ENCODE data around the gene FBN3.

DNA sequence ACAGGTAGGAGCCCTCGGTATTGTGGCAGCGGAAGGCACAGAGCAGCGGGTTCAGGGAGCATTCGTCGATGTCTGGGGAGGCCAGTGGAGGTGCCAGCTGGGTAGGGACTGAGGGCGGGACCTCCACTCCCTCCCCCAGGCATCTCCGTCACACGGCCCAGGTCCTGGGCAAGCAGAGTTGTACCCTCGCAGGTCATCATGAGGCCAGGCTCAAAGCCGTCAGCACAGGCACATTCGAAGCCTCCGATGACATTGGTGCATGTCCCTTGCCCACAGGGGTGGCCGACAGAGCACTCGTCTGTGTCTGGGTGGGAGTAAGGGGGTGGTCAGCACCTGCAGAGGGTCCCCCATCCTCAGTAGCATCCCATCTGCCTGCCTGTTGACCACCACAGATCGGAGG lies 61.5 kb downstream of the FBN3 start:
- TF ChIP-seq CTCF (IDR thresholded peaks at IDR 0.05; ENCODE audit: low read length) (no peak), EZH2 (IDR thresholded peaks at IDR 0.05; ENCODE audit: borderline replicate concordance, low read length) (no peak)

Data from OCI-LY1 (cell line).